Gastrocnemius medialis (tissue), 4 donors: Measurements from ENCODE around the gene TGDS. TPM values are rescaled to one million over a fixed set of nuclear protein-coding genes. Genes with fewer than 3 reads are reported as not detected.
"Not testable (repeated sequence)": the region's sequence is repeated elsewhere in the genome, so short reads cannot be mapped to it uniquely, and the experiment has no call there.

Experiments used
- ATAC-seq, 2 donors: fragments of 150-250 bp; one replicate each; pipeline ENCODE4 v1.9.1; 2016
- DNase-seq, 2 donors: peaks; one replicate each; pipeline ENCODE4 v3.0.0-alpha.2; 2019
- H3K27ac ChIP-seq, 4 donors: fragments of 200-600 bp; sonication (generic); 1 replicate in 1 of 4; 2 replicates in 3 of 4; pipeline ENCODE4 v1.5.1; 2016 to 2018; ENCODE audit warnings: mild to moderate bottlenecking in 2 of 4, moderate library complexity in 1 of 4
- H3K27me3 ChIP-seq, 3 donors: fragments of 200-600 bp; sonication (generic) in 2 of 3; 1 replicate in 1 of 3; 2 replicates in 2 of 3; pipeline versions ENCODE4 v1.5.1 to v1.6.0; 2016 to 2019; ENCODE audit warnings: mild to moderate bottlenecking in 1 of 3, moderate library complexity in 1 of 3
- H3K36me3 ChIP-seq, 2 donors: fragments of 200-600 bp; sonication (generic) in 1 of 2; one replicate each; pipeline ENCODE4 v1.5.1; 2017 to 2018
- H3K4me1 ChIP-seq, 2 donors: fragments of 200-600 bp; sonication (generic) in 1 of 2; one replicate each; pipeline ENCODE4 v1.5.1; 2016 to 2017; ENCODE audit warnings: mild to moderate bottlenecking in 2 of 2
- H3K4me3 ChIP-seq, 4 donors: fragments of 200-600 bp; sonication (generic) in 3 of 4; 1 replicate in 1 of 4; 2 replicates in 3 of 4; pipeline ENCODE4 v1.5.1; 2016 to 2019; ENCODE audit warnings: mild to moderate bottlenecking in 2 of 4
- H3K9me3 ChIP-seq, 3 donors: fragments of 200-600 bp; sonication (generic) in 2 of 3; 1 replicate in 1 of 3; 2 replicates in 2 of 3; pipeline ENCODE4 v1.5.1; 2016 to 2019
- POLR2A ChIP-seq, 2 donors: fragments of 450-650 bp; IDR thresholded peaks; one replicate each; pipeline ENCODE4 v1.6.1; 2017; ENCODE audit warnings: antibody characterized with exemption in 2 of 2, mild to moderate bottlenecking in 2 of 2, moderate library complexity in 2 of 2
- in situ Hi-C, 4 donors: fragments of 200-750 bp; cut with MboI; loops; one replicate each; pipeline versions ENCODE4 v1.15.0 to v1.8.0; 2017; ENCODE audit warnings: low sequenced_read_pairs in 4 of 4
- intact Hi-C: fragments of 100-400 bp; cut with DNase I; formaldehyde crosslinking; loops from one replicate; pipeline ENCODE4 v1.15.1; 2023; ENCODE audit warnings: low total_unique reads
- total RNA-seq, 4 donors: library from RNA; depleted of rRNA; stranded (reverse); fragments of >200 nt; gene quantifications; one replicate each; pipeline versions ENCODE4 v1.1.0 to v1.2.3, GENCODE V29; 2016
- TF ChIP-seq, protein P1 (sequence below), 5 experiments: fragments of 450-650 bp in 3 of 5; fragments of 200-600 bp in 2 of 5; sonication (generic) in 2 of 5; IDR thresholded peaks in 4 of 5; conservative IDR thresholded peaks in 1 of 5; 1 replicate in 4 of 5; 2 replicates in 1 of 5; pipeline ENCODE4 v1.5.1; 2016 to 2019; ENCODE audit warnings: antibody characterized with exemption in 5 of 5, mild to moderate bottlenecking in 3 of 5, moderate library complexity in 3 of 5

The TGDS gene
- total RNA-seq, 4 donors from 2014 or later = 2.9 to 6.0 (median 4.0) TPM

- no peaks in the 10 kb centered on the region for H3K27me3 ChIP-seq
- intact Hi-C loops = no loop called here
- no peaks in the 10 kb centered on the region for H3K36me3 ChIP-seq
- H3K27ac ChIP-seq = no peak overlapping the region
- H3K4me3 ChIP-seq = no peak overlapping the region
- TF ChIP-seq, protein P1, sequence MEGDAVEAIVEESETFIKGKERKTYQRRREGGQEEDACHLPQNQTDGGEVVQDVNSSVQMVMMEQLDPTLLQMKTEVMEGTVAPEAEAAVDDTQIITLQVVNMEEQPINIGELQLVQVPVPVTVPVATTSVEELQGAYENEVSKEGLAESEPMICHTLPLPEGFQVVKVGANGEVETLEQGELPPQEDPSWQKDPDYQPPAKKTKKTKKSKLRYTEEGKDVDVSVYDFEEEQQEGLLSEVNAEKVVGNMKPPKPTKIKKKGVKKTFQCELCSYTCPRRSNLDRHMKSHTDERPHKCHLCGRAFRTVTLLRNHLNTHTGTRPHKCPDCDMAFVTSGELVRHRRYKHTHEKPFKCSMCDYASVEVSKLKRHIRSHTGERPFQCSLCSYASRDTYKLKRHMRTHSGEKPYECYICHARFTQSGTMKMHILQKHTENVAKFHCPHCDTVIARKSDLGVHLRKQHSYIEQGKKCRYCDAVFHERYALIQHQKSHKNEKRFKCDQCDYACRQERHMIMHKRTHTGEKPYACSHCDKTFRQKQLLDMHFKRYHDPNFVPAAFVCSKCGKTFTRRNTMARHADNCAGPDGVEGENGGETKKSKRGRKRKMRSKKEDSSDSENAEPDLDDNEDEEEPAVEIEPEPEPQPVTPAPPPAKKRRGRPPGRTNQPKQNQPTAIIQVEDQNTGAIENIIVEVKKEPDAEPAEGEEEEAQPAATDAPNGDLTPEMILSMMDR (IDR thresholded peaks at IDR 0.05 in 4 of 5, conservative IDR thresholded peaks at IDR 0.05 in 1 of 5) = no peak
- no peak for TF ChIP-seq POLR2A (IDR thresholded peaks at IDR 0.05)
- no peaks in the 10 kb centered on the region for H3K4me1 ChIP-seq
- in situ Hi-C loops = no loop called here
- ATAC-seq = no peak
- H3K9me3 ChIP-seq = no peaks in the 10 kb centered on the region
- no peak for DNase-seq
Measured at GRCh38 chr13:94534166-94534565, 61.8 kb downstream of the TGDS start.

DNA sequence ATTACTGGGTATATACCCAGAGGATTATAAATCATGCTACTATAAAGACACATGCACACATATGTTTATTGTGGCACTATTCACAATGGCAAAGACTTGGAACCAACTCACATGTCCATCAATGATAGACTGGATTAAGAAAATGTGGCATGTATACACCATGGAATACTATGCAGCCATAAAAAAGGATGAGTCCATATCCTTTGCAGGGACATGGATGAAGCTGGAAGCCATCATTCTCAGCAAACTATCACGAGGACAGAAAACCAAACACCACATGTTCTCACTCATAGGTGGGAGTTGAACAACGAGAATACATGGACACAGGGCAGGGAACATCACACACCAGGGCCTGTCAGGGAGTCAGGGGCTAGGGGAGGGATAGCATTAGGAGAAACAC is 63.7 kb downstream of the TGDS start:
- H3K4me3 ChIP-seq, H3K4me1 ChIP-seq, in situ Hi-C loops, ATAC-seq, H3K27ac ChIP-seq, H3K36me3 ChIP-seq, DNase-seq, H3K27me3 ChIP-seq, H3K9me3 ChIP-seq, intact Hi-C loops: not testable (repeated sequence)

- H3K27me3 ChIP-seq, intact Hi-C loops, H3K9me3 ChIP-seq, H3K27ac ChIP-seq, H3K36me3 ChIP-seq, DNase-seq, in situ Hi-C loops, H3K4me1 ChIP-seq, H3K4me3 ChIP-seq, ATAC-seq: not testable (repeated sequence)
Measured at GRCh38 chr13:94526956-94527355, 69.0 kb downstream of the TGDS start.

DNA sequence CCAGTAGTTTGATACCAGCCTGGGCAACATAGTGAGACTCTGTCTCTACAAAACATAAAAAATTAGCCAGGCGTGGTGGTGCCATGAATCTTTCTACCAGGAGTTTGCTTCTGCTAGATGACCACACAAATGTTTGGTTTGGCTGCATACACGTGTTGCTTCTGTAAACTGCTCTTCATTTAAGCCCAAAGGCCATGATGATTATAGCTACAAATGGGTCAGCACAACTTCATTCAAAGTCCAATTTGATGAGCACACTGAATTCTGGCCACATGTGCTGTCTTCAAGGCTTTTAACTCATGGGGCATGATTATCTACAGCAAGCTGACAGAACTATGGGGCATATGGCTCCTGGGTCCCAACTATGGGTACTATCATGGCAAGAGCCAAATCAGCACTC is 70.2 kb downstream of the TGDS start:
- in situ Hi-C loops = no loop called here
- TF ChIP-seq, protein P1 (IDR thresholded peaks at IDR 0.05 in 4 of 5, conservative IDR thresholded peaks at IDR 0.05 in 1 of 5) = no peak
- no peak for TF ChIP-seq POLR2A (IDR thresholded peaks at IDR 0.05)
- H3K27ac ChIP-seq = no peak overlapping the region
- H3K36me3 ChIP-seq = no peaks in the 10 kb centered on the region
- no peaks in the 10 kb centered on the region for H3K27me3 ChIP-seq
- no peak for DNase-seq
- intact Hi-C loops = no loop called here
- ATAC-seq = no peak
- no peak overlapping the region for H3K4me3 ChIP-seq
- H3K4me1 ChIP-seq = no peaks in the 10 kb centered on the region
- no peaks in the 10 kb centered on the region for H3K9me3 ChIP-seq

DNA sequence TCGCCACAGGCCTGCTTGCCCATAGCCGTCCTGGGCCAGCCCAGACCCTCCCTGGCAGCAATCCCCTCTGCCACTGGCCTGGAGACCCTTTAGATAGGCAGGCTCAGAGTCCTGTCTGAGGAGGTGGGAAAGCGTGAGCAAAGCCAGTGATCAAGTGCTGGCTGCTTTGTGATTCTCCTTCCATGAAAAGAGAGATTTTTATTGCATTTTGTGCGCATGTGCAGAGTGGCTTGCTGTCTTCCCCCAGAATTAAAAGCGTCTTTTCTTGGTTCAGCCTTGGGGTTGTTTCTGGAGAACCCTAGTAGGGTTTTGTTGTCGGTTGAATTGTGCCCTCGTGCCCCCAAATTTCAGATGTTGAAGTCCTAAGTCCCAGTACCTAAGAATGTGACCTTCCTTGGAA is 71.5 kb downstream of the TGDS start:
- no peak for DNase-seq
- ATAC-seq = no peak
- TF ChIP-seq, protein P1 (IDR thresholded peaks at IDR 0.05 in 4 of 5, conservative IDR thresholded peaks at IDR 0.05 in 1 of 5) = no peak
- TF ChIP-seq POLR2A (IDR thresholded peaks at IDR 0.05) = no peak
- Histone ChIP-seq H3K9me3 (no peaks in the 10 kb centered on the region), H3K27ac (no peak overlapping the region), H3K36me3 (no peaks in the 10 kb centered on the region), H3K4me3 (no peak overlapping the region), H3K27me3 (no peaks in the 10 kb centered on the region), H3K4me1 (no peaks in the 10 kb centered on the region)
- intact Hi-C loops = no loop called here
- in situ Hi-C loops = no loop called here

Other genes starting within 250 kb of the TGDS start
- gene DCT, start 116.5 kb downstream of the TGDS start, total RNA-seq = under 1 TPM in 3 of 4 donors, not detected in 1; 0.10 to 0.71 (median 0.16) TPM
- 1 to 10 TPM; 3.2 to 4.8 (median 4.1) TPM for gene GPR180, start 5.7 kb upstream of the TGDS start, total RNA-seq
- gene SOX21, start 116.4 kb upstream of the TGDS start, total RNA-seq = not detected